ENCODE results near the gene SHE.

GRCh38 chr1:154517661-154518060, 15.4 kb upstream of the SHE start:
- no peak for TF ChIP-seq TAF1 (IDR thresholded peaks at IDR 0.05; ENCODE audit: borderline replicate concordance, low read depth, low read length)
- no peak for TF ChIP-seq POLR2AphosphoS5 (IDR thresholded peaks at IDR 0.05; ENCODE audit: low read depth, low read length)
- no peak for TF ChIP-seq POLR2A (IDR thresholded peaks at IDR 0.05; ENCODE audit: low read depth, low read length)
